Muscle of arm (tissue), 12 donors: ENCODE results near the gene ANKRD13D. TPM values are rescaled to one million over a fixed set of nuclear protein-coding genes. Genes with fewer than 3 reads are reported as not detected.

Source experiments
- DNase-seq: peaks from one replicate; pipeline ENCODE4 v3.0.0-alpha.2; 2013
- polyA plus RNA-seq, 12 donors: library from polyadenylated mRNA; unstranded; fragments of 120-200 nt; gene quantifications; one replicate each; pipeline ENCODE4 v1.2.1, GENCODE V29; 2013; ENCODE audit not compliant: insufficient read length in 12 of 12

The ANKRD13D gene
- polyA plus RNA-seq, 12 donors = 18.8 to 47.7 (median 24.5) TPM; not detected in 1

- no peak for DNase-seq
These were observed 12.9 kb downstream of the ANKRD13D start for GRCh38 chr11:67301951-67302516.

GRCh38 chr11:67302571-67303131 is 13.5 kb downstream of the ANKRD13D start:
- DNase-seq = no peak

GRCh38 chr11:67303132-67303834 is 14.2 kb downstream of the ANKRD13D start, which contains the start of gene SSH3:
Gene SSH3 (plus strand): TSS chr11:67303530. CDS start chr11:67303626, 96 bp downstream.
- DNase-seq = no peak

- DNase-seq = no peak
These were observed 14.8 kb downstream of the ANKRD13D start for GRCh38 chr11:67303835-67304411.

- no peak for DNase-seq
These were observed 15.5 kb downstream of the ANKRD13D start for GRCh38 chr11:67304511-67305113.

- no peak for DNase-seq
These were observed 17.9 kb downstream of the ANKRD13D start for GRCh38 chr11:67306769-67307544.

GRCh38 chr11:67307545-67308001 is 18.5 kb downstream of the ANKRD13D start:
- DNase-seq = no peak

GRCh38 chr11:67308031-67308866 is 19.1 kb downstream of the ANKRD13D start:
- no peak for DNase-seq

- DNase-seq = no peak
These were observed 20.1 kb downstream of the ANKRD13D start for GRCh38 chr11:67309166-67309565.

GRCh38 chr11:67309661-67310061 is 20.6 kb downstream of the ANKRD13D start:
- DNase-seq = no peak

- no peak for DNase-seq
These were observed 21.3 kb downstream of the ANKRD13D start for GRCh38 chr11:67310246-67311050.

GRCh38 chr11:67311051-67311555 is 22.0 kb downstream of the ANKRD13D start:
- DNase-seq = no peak

- no peak for DNase-seq
These were observed 22.5 kb downstream of the ANKRD13D start for GRCh38 chr11:67311556-67312082.

GRCh38 chr11:67312187-67313021 is 23.3 kb downstream of the ANKRD13D start:
- no peak for DNase-seq

- no peak for DNase-seq
These were observed 24.2 kb downstream of the ANKRD13D start for GRCh38 chr11:67313125-67313890.

- no peak for DNase-seq
These were observed 25.1 kb downstream of the ANKRD13D start for GRCh38 chr11:67314218-67314617.

GRCh38 chr11:67315325-67315909 is 26.3 kb downstream of the ANKRD13D start:
- DNase-seq = no peak
